HepG2 (cell line): ENCODE measurements around the gene IL24. TPM values are rescaled to one million over a fixed set of nuclear protein-coding genes. Genes with fewer than 3 reads are reported as not detected.

Experiments
- ATAC-seq: fragments of 200-7000 bp; cut with Tn5 transposase; 3 replicates; pipeline ENCODE4 v1.9.1; 2020; ENCODE audit warnings: mild to moderate bottlenecking, moderate library complexity
- BruUV-seq: library from RNA; stranded (reverse); fragments of 400-500 nt; replicated peaks from 2 replicates; lab custom pipeline; 2021; lab: Mats Ljungman, UMichigan
- CTCF ChIA-PET: fragments of 300-600 bp; formaldehyde crosslinking; extraction: SDS; loops from one replicate; lab custom pipeline; 2021; ENCODE audit warnings: low total read pairs, inconsistent platforms, low intra/inter-chr PET ratio; lab: Yijun Ruan, JAX
- POLR2A ChIA-PET: fragments of 350-600 bp; sonication (Branson Sonifier 250); formaldehyde crosslinking; loops from one replicate; lab custom pipeline; 2020; ENCODE audit warnings: antibody characterized with exemption, inconsistent platforms; lab: Yijun Ruan, JAX
- DNase-seq: peaks from one replicate; pipeline ENCODE4 v3.0.0-alpha.2; 2015; ENCODE audit warnings: low spot score
- FAIRE-seq: peaks from 3 replicates; lab custom pipeline; 2011; peaks lifted over from hg19 to GRCh38; lab: Jason Lieb, UNC
- H2AFZ ChIP-seq: one replicate; pipeline ENCODE4 v1.6.1; 2011; ENCODE audit warnings: low read length, inconsistent platforms
- H3K27ac ChIP-seq: fragments of 300-600 bp; 3 replicates; pipeline ENCODE4 v1.8.0; 2011; ENCODE audit warnings: mixed run types, mild to moderate bottlenecking, mixed read lengths, low read length, inconsistent platforms; ENCODE audit not compliant: insufficient read depth; ENCODE audit errors: extremely low read length
- H3K27me3 ChIP-seq, 2 experiments: fragments of 200-600 bp in 1 of 2; 2 replicates in 1 of 2; 3 replicates in 1 of 2; pipeline versions ENCODE4 v1.6.0 to v1.8.0; 2011; ENCODE audit warnings: low read length in 2 of 2, mild to moderate bottlenecking in 2 of 2, moderate library complexity in 2 of 2, inconsistent platforms in 1 of 2; ENCODE audit not compliant: insufficient read depth in 2 of 2, control insufficient read depth in 1 of 2
- H3K36me3 ChIP-seq, 2 experiments: fragments of 200-600 bp in 1 of 2; replicated peaks in 1 of 2; 2 replicates in 1 of 2; 3 replicates in 1 of 2; pipeline versions ENCODE4 v1.5.1 to v1.8.0; 2011; ENCODE audit warnings: low read length in 2 of 2, inconsistent platforms in 1 of 2; ENCODE audit not compliant: insufficient read depth in 2 of 2, control insufficient read depth in 1 of 2
- H3K4me1 ChIP-seq: 2 replicates; pipeline ENCODE4 v1.5.1; 2012; ENCODE audit warnings: low read length, inconsistent platforms; ENCODE audit not compliant: insufficient read depth
- H3K4me2 ChIP-seq: 2 replicates; pipeline ENCODE4 v1.6.0; 2011; ENCODE audit warnings: low read depth, low read length, inconsistent platforms
- H3K4me3 ChIP-seq, 3 experiments: fragments of 200-600 bp in 1 of 3; sonication (generic), shearing (Covaris generic) in 1 of 3; replicated peaks in 1 of 3; 2 replicates each; pipeline ENCODE4 v1.5.1; 2011 to 2016; ENCODE audit warnings: low read length in 3 of 3, inconsistent platforms in 2 of 3, low read depth in 2 of 3, mild to moderate bottlenecking in 2 of 3, control low read depth in 1 of 3, mixed read lengths in 1 of 3; ENCODE audit not compliant: insufficient read depth in 1 of 3
- H3K79me2 ChIP-seq: one replicate; pipeline ENCODE4 v1.6.1; 2011; ENCODE audit warnings: low read length, inconsistent platforms; ENCODE audit not compliant: insufficient read depth
- H3K9ac ChIP-seq: 2 replicates; pipeline ENCODE4 v1.6.0; 2011; ENCODE audit warnings: mild to moderate bottlenecking, low read depth, low read length, inconsistent platforms; ENCODE audit not compliant: insufficient read depth
- H3K9me3 ChIP-seq: 2 replicates; pipeline ENCODE4 v1.5.1; 2012; ENCODE audit warnings: mild to moderate bottlenecking, low read length
- H4K20me1 ChIP-seq: 2 replicates; pipeline ENCODE4 v1.6.0; 2011; ENCODE audit warnings: inconsistent platforms, mild to moderate bottlenecking, low read length, moderate library complexity; ENCODE audit not compliant: insufficient read depth
- ATM ChIP-seq: fragments of 450-650 bp; IDR thresholded peaks from 2 replicates; pipeline ENCODE4 v1.7.1; 2017; ENCODE audit warnings: mild to moderate bottlenecking, borderline replicate concordance
- GABPA ChIP-seq, 2 experiments: IDR thresholded peaks; 2 replicates each; pipeline ENCODE4 v1.6.1; 2011 to 2016; ENCODE audit warnings: low read depth in 2 of 2, low read length in 1 of 2, missing biosample characterization in 1 of 2, missing genetic modification characterization in 1 of 2
- IKZF5 ChIP-seq: IDR thresholded peaks from 2 replicates; pipeline ENCODE4 v1.6.1; 2018; ENCODE audit warnings: missing genetic modification reagents, mild to moderate bottlenecking, missing compliant biosample characterization
- KAT2B ChIP-seq: fragments of 150-350 bp; IDR thresholded peaks from 2 replicates; pipeline ENCODE4 v1.6.1; 2014; ENCODE audit warnings: low read depth, low read length, borderline replicate concordance
- KLF16 ChIP-seq, 2 experiments: sonication (generic) in 1 of 2; formaldehyde crosslinking in 1 of 2; IDR thresholded peaks; 2 replicates each; pipeline versions ENCODE4 v1.6.1 to v1.8.0; 2016 to 2023; ENCODE audit warnings: missing genetic modification reagents in 2 of 2, missing compliant biosample characterization in 1 of 2
- MXI1 ChIP-seq: IDR thresholded peaks from 3 replicates; pipeline ENCODE4 v1.6.1; 2012; ENCODE audit warnings: low read depth, low read length, inconsistent platforms, borderline replicate concordance
- PHF20 ChIP-seq: sonication (generic); formaldehyde crosslinking; IDR thresholded peaks from 2 replicates; pipeline ENCODE4 v1.5.0; 2020; ENCODE audit warnings: mild to moderate bottlenecking, missing genetic modification reagents
- RAD21 ChIP-seq: fragments of 450-650 bp; formaldehyde crosslinking; IDR thresholded peaks from 2 replicates; pipeline ENCODE4 v1.5.0; 2020; ENCODE audit warnings: mild to moderate bottlenecking
- STAG1 ChIP-seq: sonication (generic); formaldehyde crosslinking; IDR thresholded peaks from 2 replicates; pipeline ENCODE4 v1.4.0; 2020; ENCODE audit warnings: missing genetic modification reagents
- U2AF1 ChIP-seq: fragments of 200-400 bp; formaldehyde crosslinking; optimal IDR thresholded peaks from 2 replicates; pipeline ENCODE3; 2017; ENCODE audit warnings: mild to moderate bottlenecking, low read depth, low read length
- XRCC5 ChIP-seq: fragments of 200-400 bp; formaldehyde crosslinking; optimal IDR thresholded peaks from 2 replicates; pipeline ENCODE3; 2017; ENCODE audit warnings: mild to moderate bottlenecking, low read length
- ZNF121 ChIP-seq: sonication (generic); formaldehyde crosslinking; IDR thresholded peaks from 2 replicates; pipeline ENCODE4 v1.5.0; 2020; ENCODE audit warnings: mild to moderate bottlenecking, missing genetic modification reagents
- ZNF501 ChIP-seq: sonication (generic); formaldehyde crosslinking; IDR thresholded peaks from 2 replicates; pipeline ENCODE4 v1.5.1; 2020; ENCODE audit warnings: mild to moderate bottlenecking, moderate library complexity, missing genetic modification reagents
- ZSCAN29 ChIP-seq: sonication (generic); formaldehyde crosslinking; conservative IDR thresholded peaks from 2 replicates; pipeline ENCODE4 v1.4.0; 2020; ENCODE audit warnings: mild to moderate bottlenecking, missing genetic modification reagents
- WGBS: methylation state at CpG from one replicate; pipeline ENCODE4 v1.1.6; 2017; ENCODE audit warnings: low lambda C conversion rate; 5-methylcytosine and 5-hydroxymethylcytosine counted together
- in situ Hi-C: cut with HindIII; loops from 2 replicates; pipeline ENCODE4 v1.10.0; 2017; ENCODE audit warnings: low pct_unique_long_range_greater_than_20kb; ENCODE audit not compliant: extremely low pct_ligation_motif_present
- intact Hi-C: fragments of 100-400 bp; cut with micrococcal nuclease; formaldehyde crosslinking; loops from one replicate; pipeline ENCODE4 v1.10.0; 2022; ENCODE audit not compliant: unreplicated experiment
- polyA plus RNA-seq, 8 experiments: library from polyadenylated mRNA; depleted of rRNA in 3 of 8; stranded (reverse) in 7 of 8; unstranded in 1 of 8; fragments of >200 nt; fragmentation: Illumina TruSeq in 4 of 8; extraction: Trizol in 4 of 8; gene quantifications; 2 replicates each; pipeline versions ENCODE4 v1.2.1 to v1.2.3, GENCODE V29; 2011 to 2016; ENCODE audit warnings: low read depth in 4 of 8, missing spikeins in 1 of 8, mixed read lengths in 1 of 8; ENCODE audit not compliant: insufficient read depth in 1 of 8
- total RNA-seq, 5 experiments: library from RNA; depleted of rRNA; stranded (reverse); fragments of >200 nt; fragmentation: Illumina TruSeq; extraction: Trizol; gene quantifications; 2 replicates each; pipeline ENCODE4 v1.2.3, GENCODE V29; 2016; ENCODE audit warnings: low read depth in 1 of 5
- TF ChIP-seq, protein P1 (sequence below): sonication (generic); formaldehyde crosslinking; IDR thresholded peaks from 2 replicates; pipeline ENCODE4 v1.5.0; 2020; ENCODE audit warnings: mild to moderate bottlenecking, missing genetic modification reagents, moderate library complexity

Gene IL24
- total and polyA plus RNA-seq, 2 of the 13 experiments (the other 11 are each of a cell fraction or from before 2014, with no cell fraction given): not detected

- BruUV-seq: no TSS peak
- ChIA-PET CTCF (interaction anchor here (0.7 kb wide), 1 partner anchor 127 kb away, joined by 3 read pairs; no protein-coding TSS in a partner anchor), POLR2A (no interaction called here)
- no peak overlapping the region for H3K27ac ChIP-seq
- no peak overlapping the region for H3K9ac ChIP-seq
- H4K20me1 ChIP-seq: no peaks in the 10 kb centered on the region
- in situ Hi-C loops: no loop called here
- H3K36me3 ChIP-seq: no peaks in the 10 kb centered on the region
- no peaks in the 10 kb centered on the region; a peak in 1 of 5 replicates for H3K27me3 ChIP-seq
- no peaks in the 10 kb centered on the region; the same call in 1 of the 2 replicates for H3K9me3 ChIP-seq
- no peaks in the 10 kb centered on the region for H3K4me1 ChIP-seq
- ATAC-seq (no peak), FAIRE-seq (no peak), DNase-seq (no peak)
- WGBS: 32% methylated on average over 2 of the region's 2 CpGs
- H2AFZ ChIP-seq: no peak overlapping the region
- H3K4me3 ChIP-seq: no peak overlapping the region
- TF ChIP-seq U2AF1 (no peak), ATM (no peak), XRCC5 (no peak), KLF16 (CRISPR knock-in tag; IDR thresholded peaks at IDR 0.05) (no peak), RAD21 (CRISPR knock-in tag) (no peak)
- H3K79me2 ChIP-seq: no peaks in the 10 kb centered on the region
- intact Hi-C loops: no loop called here
- H3K4me2 ChIP-seq: no peak overlapping the region
Measured at GRCh38 chr1:206855859-206856258, 41.4 kb upstream of the IL24 start.

- Histone ChIP-seq H3K36me3 (no peaks in the 10 kb centered on the region), H3K9me3 (no peaks in the 10 kb centered on the region; the same call in 1 of the 2 replicates), H3K4me3 (no peak overlapping the region), H4K20me1 (no peaks in the 10 kb centered on the region), H3K27me3 (peaks cover 0 to 3% of the 10 kb centered on the region in 2 experiments; a peak in 2 of 5 replicates), H3K9ac (no peak overlapping the region), H2AFZ (no peak overlapping the region), H3K27ac (no peak overlapping the region), H3K4me1 (no peaks in the 10 kb centered on the region), H3K79me2 (no peaks in the 10 kb centered on the region), H3K4me2 (no peak overlapping the region)
- peak; percentile 5 for DNase-seq
- intact Hi-C loops (no loop called here), in situ Hi-C loops (no loop called here)
- WGBS: 17% methylated on average over 5 of the region's 5 CpGs
- no TSS peak for BruUV-seq
- ATAC-seq: peak; percentile 77
- FAIRE-seq: no peak
- ChIA-PET CTCF (interaction anchor here (0.7 to 1.4 kb wide), 2 partner anchors 122 to 126 kb away, joined by 3 to 4 read pairs; no protein-coding TSS in a partner anchor), POLR2A (no interaction called here)
- TF ChIP-seq ZNF121 (CRISPR knock-in tag) (peak; percentile 95), STAG1 (CRISPR knock-in tag) (no peak; the same call in 1 of the 2 replicates), ZSCAN29 (CRISPR knock-in tag) (no peak), PHF20 (CRISPR knock-in tag) (no peak), KAT2B (no peak), GABPA (IDR thresholded peaks at IDR 0.05; ENCODE audit: low read depth, low read length) (no peak), GABPA (CRISPR knock-in tag; IDR thresholded peaks at IDR 0.05; ENCODE audit: low read depth) (no peak), ZNF501 (CRISPR knock-in tag) (no peak), MXI1 (no peak), IKZF5 (CRISPR knock-in tag) (no peak)
- TF ChIP-seq, protein P1, sequence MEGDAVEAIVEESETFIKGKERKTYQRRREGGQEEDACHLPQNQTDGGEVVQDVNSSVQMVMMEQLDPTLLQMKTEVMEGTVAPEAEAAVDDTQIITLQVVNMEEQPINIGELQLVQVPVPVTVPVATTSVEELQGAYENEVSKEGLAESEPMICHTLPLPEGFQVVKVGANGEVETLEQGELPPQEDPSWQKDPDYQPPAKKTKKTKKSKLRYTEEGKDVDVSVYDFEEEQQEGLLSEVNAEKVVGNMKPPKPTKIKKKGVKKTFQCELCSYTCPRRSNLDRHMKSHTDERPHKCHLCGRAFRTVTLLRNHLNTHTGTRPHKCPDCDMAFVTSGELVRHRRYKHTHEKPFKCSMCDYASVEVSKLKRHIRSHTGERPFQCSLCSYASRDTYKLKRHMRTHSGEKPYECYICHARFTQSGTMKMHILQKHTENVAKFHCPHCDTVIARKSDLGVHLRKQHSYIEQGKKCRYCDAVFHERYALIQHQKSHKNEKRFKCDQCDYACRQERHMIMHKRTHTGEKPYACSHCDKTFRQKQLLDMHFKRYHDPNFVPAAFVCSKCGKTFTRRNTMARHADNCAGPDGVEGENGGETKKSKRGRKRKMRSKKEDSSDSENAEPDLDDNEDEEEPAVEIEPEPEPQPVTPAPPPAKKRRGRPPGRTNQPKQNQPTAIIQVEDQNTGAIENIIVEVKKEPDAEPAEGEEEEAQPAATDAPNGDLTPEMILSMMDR: peak; percentile 20; the same call in 1 of the 2 replicates
Measured at GRCh38 chr1:206856674-206857464, 40.4 kb upstream of the IL24 start.
